ENCODE results near the gene RACGAP1.

GRCh38 chr12:49956663-49957569, 68.4 kb downstream of the RACGAP1 start:
- TF ChIP-seq GATA3 (IDR thresholded peaks at IDR 0.05; ENCODE audit: low read depth, low read length) (no peak), GATA2 (IDR thresholded peaks at IDR 0.05; ENCODE audit: low read depth, low read length) (no peak)

Data from SH-SY5Y (cell line).